ENCODE measurements around the gene ZNF428.

Gene ZNF428

DNA sequence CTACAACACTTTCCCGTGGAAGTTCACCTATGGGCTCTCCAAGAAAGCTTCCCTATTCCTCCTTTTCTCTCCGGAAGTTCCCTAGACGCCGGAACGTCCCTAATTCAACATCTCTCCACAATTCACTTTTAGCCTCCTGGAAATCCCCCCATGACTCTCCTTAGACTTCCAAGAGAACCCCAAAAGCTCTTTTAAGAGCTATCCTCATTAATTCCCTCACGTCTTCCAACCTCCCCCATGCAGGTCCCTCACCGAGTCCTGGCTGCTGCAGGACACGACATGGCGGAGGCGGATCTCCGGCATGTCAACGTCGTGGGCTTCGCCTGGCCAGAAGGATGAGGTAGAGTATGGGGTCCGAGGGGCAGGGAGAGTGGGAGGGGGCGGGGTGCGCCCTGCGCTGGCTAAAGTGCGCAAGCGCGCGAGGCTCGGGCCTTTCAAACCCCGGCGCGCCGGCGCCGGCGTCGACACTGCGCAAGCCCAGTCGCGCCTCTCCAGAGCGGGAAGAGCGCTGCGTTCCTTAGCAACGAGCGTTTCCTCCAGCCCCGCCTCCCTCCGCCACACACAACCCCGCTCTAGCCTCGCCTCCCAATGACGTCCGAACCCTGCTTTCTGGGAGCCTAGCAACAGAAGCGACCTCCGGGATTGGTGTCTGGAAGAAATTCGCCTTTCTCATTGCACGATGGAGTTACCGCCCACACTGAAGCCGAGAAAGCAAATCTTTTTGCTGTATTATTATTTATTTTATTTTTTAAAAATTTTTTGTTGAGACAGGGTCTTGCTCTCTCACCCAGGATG, 44.1 kb downstream of the ZNF428 start, which contains the start of the genes PINLYP and XRCC1:
TSS of gene PINLYP (plus strand) at position 646 of the 795 bp plus-strand sequence. CDS start 1,391 bp downstream, outside the sequence.
TSS of gene XRCC1 (minus strand) at position 372 of the 795 bp plus-strand sequence. CDS start at position 303, 69 bp downstream.
- peak within 1 kb of the TSS; percentile 97 for H3K4me3 ChIP-seq (ENCODE audit: control insufficient read depth, low read depth, low read length)
- peak; percentile 98 for DNase-seq (ENCODE audit: low read depth)
- TF ChIP-seq, protein P1, sequence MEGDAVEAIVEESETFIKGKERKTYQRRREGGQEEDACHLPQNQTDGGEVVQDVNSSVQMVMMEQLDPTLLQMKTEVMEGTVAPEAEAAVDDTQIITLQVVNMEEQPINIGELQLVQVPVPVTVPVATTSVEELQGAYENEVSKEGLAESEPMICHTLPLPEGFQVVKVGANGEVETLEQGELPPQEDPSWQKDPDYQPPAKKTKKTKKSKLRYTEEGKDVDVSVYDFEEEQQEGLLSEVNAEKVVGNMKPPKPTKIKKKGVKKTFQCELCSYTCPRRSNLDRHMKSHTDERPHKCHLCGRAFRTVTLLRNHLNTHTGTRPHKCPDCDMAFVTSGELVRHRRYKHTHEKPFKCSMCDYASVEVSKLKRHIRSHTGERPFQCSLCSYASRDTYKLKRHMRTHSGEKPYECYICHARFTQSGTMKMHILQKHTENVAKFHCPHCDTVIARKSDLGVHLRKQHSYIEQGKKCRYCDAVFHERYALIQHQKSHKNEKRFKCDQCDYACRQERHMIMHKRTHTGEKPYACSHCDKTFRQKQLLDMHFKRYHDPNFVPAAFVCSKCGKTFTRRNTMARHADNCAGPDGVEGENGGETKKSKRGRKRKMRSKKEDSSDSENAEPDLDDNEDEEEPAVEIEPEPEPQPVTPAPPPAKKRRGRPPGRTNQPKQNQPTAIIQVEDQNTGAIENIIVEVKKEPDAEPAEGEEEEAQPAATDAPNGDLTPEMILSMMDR (conservative IDR thresholded peaks at IDR 0.05; ENCODE audit: control insufficient read depth, insufficient read depth, low read depth, low read length) = no peak

DNA sequence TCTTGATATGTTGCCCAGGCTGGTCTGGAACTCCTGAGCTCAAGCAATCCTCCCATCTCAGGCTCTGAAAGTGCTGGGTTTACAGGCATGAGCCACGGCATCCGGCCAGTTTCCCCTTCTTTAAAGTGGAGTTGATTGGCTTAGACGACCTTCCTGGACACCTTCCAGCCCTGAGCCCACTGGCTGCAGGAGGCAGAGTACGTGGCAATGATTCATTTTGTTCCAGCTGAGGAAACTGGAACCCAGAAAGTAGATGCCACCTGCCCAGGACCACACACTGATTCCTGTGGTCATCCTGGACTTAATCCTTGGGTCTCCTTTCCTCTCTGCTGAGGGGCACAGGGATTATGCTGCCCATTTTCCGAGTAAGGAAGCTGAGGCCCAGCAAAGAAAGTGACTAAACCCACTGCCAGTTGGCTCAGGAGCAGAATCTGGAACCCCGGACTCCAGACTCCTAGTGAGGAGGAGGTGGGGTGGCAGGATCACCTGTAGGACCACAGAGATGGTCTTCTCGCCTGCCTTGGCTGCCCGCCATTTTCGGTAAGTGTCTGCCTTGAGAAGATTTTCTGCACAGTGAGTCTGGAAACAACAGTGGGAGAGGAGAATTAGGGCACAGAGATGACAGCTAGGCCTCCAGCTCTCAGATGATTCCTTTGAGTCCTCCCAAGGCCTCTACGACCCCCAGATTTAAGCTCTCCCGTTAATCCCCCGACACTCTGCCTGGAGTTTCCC, 44.8 kb downstream of the ZNF428 start:
- H3K4me3 ChIP-seq (ENCODE audit: control insufficient read depth, low read depth, low read length) = peak overlapping the region; percentile 97
- TF ChIP-seq, protein P1 (conservative IDR thresholded peaks at IDR 0.05; ENCODE audit: control insufficient read depth, insufficient read depth, low read depth, low read length) = no peak
- DNase-seq (ENCODE audit: low read depth) = peak; percentile 55

DNA sequence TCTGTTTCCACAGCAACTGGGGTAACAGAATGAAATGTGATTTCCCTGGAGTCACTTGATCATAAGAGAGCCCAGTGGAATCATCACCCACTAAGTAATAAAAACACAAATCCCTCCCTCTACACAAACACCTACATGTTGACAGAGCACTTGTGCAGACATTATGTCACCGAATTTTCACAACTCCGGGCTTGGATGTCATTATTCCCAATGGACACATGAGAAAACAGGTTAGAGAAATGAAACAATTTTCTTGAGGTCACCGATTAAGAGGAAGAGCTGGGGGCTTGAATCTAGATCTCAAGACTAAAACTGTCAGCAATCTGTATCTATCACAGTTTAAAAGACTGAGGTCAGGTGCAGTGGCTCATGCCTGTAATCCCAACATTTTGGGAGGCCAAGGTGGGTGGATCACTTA, 47.2 kb downstream of the ZNF428 start:
- no peak overlapping the region for H3K4me3 ChIP-seq (ENCODE audit: control insufficient read depth, low read depth, low read length)
- TF ChIP-seq, protein P1 (conservative IDR thresholded peaks at IDR 0.05; ENCODE audit: control insufficient read depth, insufficient read depth, low read depth, low read length) = no peak
- no peak for DNase-seq (ENCODE audit: low read depth)

DNA sequence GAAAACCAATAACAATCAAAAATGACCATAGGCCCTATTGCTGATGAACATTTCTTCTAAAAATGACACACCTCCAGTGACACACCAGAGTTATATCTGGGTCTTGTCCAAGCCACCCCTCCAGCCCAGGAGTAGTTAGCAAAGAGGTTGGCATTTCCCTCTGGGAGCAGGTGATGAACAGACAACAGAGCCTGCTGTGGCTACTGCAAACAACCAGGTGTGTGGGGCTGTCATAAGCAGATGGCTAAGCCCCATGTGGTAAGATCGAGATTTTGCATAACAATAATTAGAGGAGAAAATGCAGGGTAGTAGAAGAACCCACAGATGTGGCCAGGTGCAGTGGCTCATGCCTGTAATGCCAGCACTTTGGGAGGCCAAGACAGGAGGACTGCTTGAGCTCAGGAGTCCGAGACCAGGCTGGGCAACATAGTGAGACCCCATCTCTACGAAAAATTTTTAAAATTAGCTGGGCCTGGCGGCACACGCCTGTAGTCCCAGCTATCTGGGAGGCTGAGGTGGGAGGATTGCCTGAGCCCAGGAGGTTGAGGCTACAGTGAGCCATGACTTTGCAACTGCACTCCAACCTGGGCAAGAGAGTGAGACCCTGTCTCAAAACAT, 49.1 kb downstream of the ZNF428 start:
- no peak overlapping the region for H3K4me3 ChIP-seq (ENCODE audit: control insufficient read depth, low read depth, low read length)
- TF ChIP-seq, protein P1 (conservative IDR thresholded peaks at IDR 0.05; ENCODE audit: control insufficient read depth, insufficient read depth, low read depth, low read length) = no peak
- DNase-seq (ENCODE audit: low read depth) = no peak

DNA sequence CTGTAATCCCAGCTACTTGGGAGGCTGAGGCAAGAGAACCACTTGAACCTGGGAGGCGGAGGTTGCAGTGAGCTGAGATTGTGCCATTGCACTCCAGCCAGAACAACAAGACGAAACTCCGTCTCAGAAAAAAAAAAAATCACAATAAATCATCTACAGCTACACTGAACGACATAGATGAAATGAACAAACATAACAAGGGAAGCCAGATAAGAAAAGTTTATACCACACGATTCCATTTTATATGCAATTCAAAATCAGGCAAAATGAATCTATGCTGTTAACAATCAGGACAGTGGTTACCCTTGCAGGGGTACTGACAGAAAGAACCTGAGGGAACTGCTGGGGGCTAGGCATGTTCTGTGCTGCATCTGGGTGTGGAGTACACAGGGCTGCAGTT, 49.8 kb downstream of the ZNF428 start:
- TF ChIP-seq, protein P1 (conservative IDR thresholded peaks at IDR 0.05; ENCODE audit: control insufficient read depth, insufficient read depth, low read depth, low read length) = no peak
- no peak overlapping the region for H3K4me3 ChIP-seq (ENCODE audit: control insufficient read depth, low read depth, low read length)
- DNase-seq (ENCODE audit: low read depth) = no peak

DNA sequence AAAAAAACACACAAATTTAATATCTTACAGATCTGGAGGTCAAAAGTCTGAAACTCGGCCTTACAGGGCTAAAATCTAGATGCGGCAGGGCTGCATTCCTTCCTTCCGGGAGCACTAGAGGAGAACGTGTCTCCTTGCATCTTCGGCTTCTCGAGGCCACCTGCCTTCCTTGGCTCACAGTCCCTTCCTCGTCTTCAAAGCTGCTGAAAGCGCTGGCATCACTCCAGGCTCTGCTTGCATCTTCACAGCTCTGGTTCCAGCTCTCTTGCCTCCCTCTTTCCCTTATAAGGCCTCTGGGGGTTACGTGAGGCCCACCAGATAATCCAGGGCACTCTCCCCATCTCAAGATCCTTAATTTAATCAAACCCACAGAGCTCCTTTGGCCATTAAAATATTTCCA, 54.6 kb downstream of the ZNF428 start:
- TF ChIP-seq, protein P1 (conservative IDR thresholded peaks at IDR 0.05; ENCODE audit: control insufficient read depth, insufficient read depth, low read depth, low read length) = no peak
- H3K4me3 ChIP-seq (ENCODE audit: control insufficient read depth, low read depth, low read length) = no peak overlapping the region
- DNase-seq (ENCODE audit: low read depth) = no peak
